H1 (cell line): Measurements from ENCODE around the gene PPAN. TPM values are rescaled to one million over a fixed set of nuclear protein-coding genes. Genes with fewer than 3 reads are reported as not detected.

Experiments used
- CTCF ChIA-PET: fragments of 300-600 bp; sonication (Branson Sonifier 250); formaldehyde crosslinking; loops from one replicate; lab custom pipeline; 2021; ENCODE audit not compliant: partially characterized antibody; lab: Charles Lee
- POLR2A ChIA-PET: fragments of 300-600 bp; sonication (Branson Sonifier 250); formaldehyde crosslinking; loops from one replicate; lab custom pipeline; 2021; ENCODE audit warnings: inconsistent platforms; ENCODE audit not compliant: partially characterized antibody; lab: Charles Lee
- DNase-seq, 2 experiments: peaks; one replicate each; pipeline versions ENCODE4 v3.0.0 to v3.0.0-alpha.2; 2010 to 2022; ENCODE audit warnings: low spot score in 2 of 2, low read depth in 1 of 2, mixed read lengths in 1 of 2
- FAIRE-seq: peaks from 2 replicates; lab custom pipeline; 2011; peaks lifted over from hg19 to GRCh38; lab: Jason Lieb, UNC
- H2AFZ ChIP-seq: 2 replicates; pipeline ENCODE4 v1.8.1; 2012; ENCODE audit warnings: low read length, inconsistent platforms
- H2AK5ac ChIP-seq: 2 replicates; pipeline ENCODE4 v1.6.1; 2013; ENCODE audit warnings: low read depth, low read length
- H2BK120ac ChIP-seq: replicated peaks from 2 replicates; pipeline ENCODE3; 2013; ENCODE audit warnings: low read depth, low read length, inconsistent platforms
- H2BK12ac ChIP-seq: 2 replicates; pipeline ENCODE4 v1.6.1; 2013; ENCODE audit warnings: low read depth, low read length
- H2BK15ac ChIP-seq: 2 replicates; pipeline ENCODE4 v1.6.1; 2013; ENCODE audit warnings: low read length
- H2BK20ac ChIP-seq: 2 replicates; pipeline ENCODE4 v1.6.1; 2013; ENCODE audit warnings: low read length
- H2BK5ac ChIP-seq: 2 replicates; pipeline ENCODE4 v1.6.1; 2013; ENCODE audit warnings: low read depth, low read length
- H3K14ac ChIP-seq: 2 replicates; pipeline ENCODE4 v1.6.1; 2013; ENCODE audit warnings: inconsistent platforms; ENCODE audit not compliant: insufficient read length
- H3K18ac ChIP-seq: 2 replicates; pipeline ENCODE4 v1.6.1; 2013; ENCODE audit warnings: low read length; ENCODE audit errors: extremely low read depth
- H3K23ac ChIP-seq: 2 replicates; pipeline ENCODE4 v1.6.1; 2013; ENCODE audit warnings: inconsistent platforms; ENCODE audit not compliant: insufficient read length
- H3K23me2 ChIP-seq: 2 replicates; pipeline ENCODE4 v1.6.1; 2013; ENCODE audit warnings: low read depth, low read length
- H3K27ac ChIP-seq: 2 replicates; pipeline ENCODE4 v1.6.1; 2011; ENCODE audit warnings: low read depth, low read length, inconsistent platforms
- H3K27me3 ChIP-seq, 4 experiments: replicated peaks in 1 of 4; 1 replicate in 1 of 4; 2 replicates in 3 of 4; pipeline versions ENCODE4 v1.6.1 to v1.8.1; 2011 to 2013; ENCODE audit warnings: low read length in 3 of 4, mild to moderate bottlenecking in 3 of 4, inconsistent platforms in 2 of 4, mixed read lengths in 2 of 4, moderate library complexity in 1 of 4; ENCODE audit not compliant: control insufficient read depth in 3 of 4, insufficient read depth in 3 of 4; ENCODE audit errors: extremely low read depth in 1 of 4
- H3K36me3 ChIP-seq, 4 experiments: 2 replicates each; pipeline versions ENCODE4 v1.6.1 to v1.8.1; 2011 to 2013; ENCODE audit warnings: mild to moderate bottlenecking in 4 of 4, low read length in 3 of 4, moderate library complexity in 2 of 4, control low read depth in 1 of 4, inconsistent platforms in 1 of 4; ENCODE audit not compliant: insufficient read depth in 4 of 4, control insufficient read depth in 2 of 4
- H3K4ac ChIP-seq: replicated peaks from 2 replicates; pipeline ENCODE3; 2013; ENCODE audit warnings: low read length, low read depth, mixed read lengths, inconsistent platforms; ENCODE audit not compliant: insufficient read length
- H3K4me1 ChIP-seq, 4 experiments: replicated peaks in 1 of 4; 1 replicate in 1 of 4; 2 replicates in 3 of 4; pipeline versions ENCODE4 v1.6.1 to v1.8.1; 2011 to 2013; ENCODE audit warnings: low read length in 3 of 4, inconsistent platforms in 2 of 4, mixed read lengths in 1 of 4; ENCODE audit not compliant: insufficient read depth in 4 of 4, control insufficient read depth in 3 of 4
- H3K4me2 ChIP-seq, 2 experiments: 2 replicates each; pipeline versions ENCODE4 v1.6.1 to v1.8.1; 2011 to 2013; ENCODE audit warnings: low read depth in 2 of 2, low read length in 2 of 2, control low read depth in 1 of 2, inconsistent platforms in 1 of 2, mild to moderate bottlenecking in 1 of 2; ENCODE audit not compliant: insufficient read depth in 1 of 2
- H3K4me3 ChIP-seq, 4 experiments: fragments of 200-600, 300-600 bp in 1 of 4; sonication (generic), shearing (Covaris generic), sonication (Bioruptor Twin) in 1 of 4; 2 replicates each; pipeline versions ENCODE4 v1.5.1 to v1.8.1; 2011 to 2016; ENCODE audit warnings: low read length in 4 of 4, low read depth in 3 of 4, control low read depth in 2 of 4, inconsistent platforms in 2 of 4, mild to moderate bottlenecking in 2 of 4, mixed read lengths in 1 of 4, moderate library complexity in 1 of 4; ENCODE audit not compliant: insufficient read depth in 2 of 4; ENCODE audit errors: extremely low read depth in 1 of 4
- H3K56ac ChIP-seq: replicated peaks from 2 replicates; pipeline ENCODE3; 2013; ENCODE audit warnings: low read depth, mild to moderate bottlenecking, mixed read lengths, low read length, inconsistent platforms; ENCODE audit not compliant: insufficient read length
- H3K79me1 ChIP-seq: 2 replicates; pipeline ENCODE4 v1.6.1; 2013; ENCODE audit warnings: low read depth, low read length, control low read depth
- H3K79me2 ChIP-seq, 2 experiments: 2 replicates each; pipeline versions ENCODE4 v1.6.1 to v1.8.1; 2012 to 2013; ENCODE audit warnings: low read length in 2 of 2, mild to moderate bottlenecking in 2 of 2, inconsistent platforms in 1 of 2; ENCODE audit not compliant: insufficient read depth in 2 of 2, control insufficient read depth in 1 of 2
- H3K9ac ChIP-seq, 4 experiments: replicated peaks in 1 of 4; 1 replicate in 1 of 4; 2 replicates in 3 of 4; pipeline versions ENCODE4 v1.6.1 to v1.8.1; 2011 to 2013; ENCODE audit warnings: low read depth in 3 of 4, low read length in 3 of 4, control low read depth in 2 of 4, mild to moderate bottlenecking in 2 of 4, moderate library complexity in 2 of 4, inconsistent platforms in 1 of 4; ENCODE audit errors: extremely low read depth in 1 of 4
- H3K9me3 ChIP-seq, 2 experiments: 2 replicates each; pipeline versions ENCODE4 v1.6.1 to v1.8.1; 2012 to 2013; ENCODE audit warnings: mild to moderate bottlenecking in 2 of 2, moderate library complexity in 2 of 2, control low read depth in 1 of 2, inconsistent platforms in 1 of 2, low read depth in 1 of 2, low read length in 1 of 2, mixed read lengths in 1 of 2; ENCODE audit not compliant: insufficient read depth in 2 of 2
- H4K20me1 ChIP-seq, 2 experiments: replicated peaks in 1 of 2; 2 replicates each; pipeline versions ENCODE3 to v1.8.1; 2011 to 2013; ENCODE audit warnings: inconsistent platforms in 2 of 2, low read length in 2 of 2, mild to moderate bottlenecking in 1 of 2; ENCODE audit not compliant: insufficient read depth in 2 of 2, control insufficient read depth in 1 of 2
- H4K5ac ChIP-seq: 2 replicates; pipeline ENCODE4 v1.6.1; 2013; ENCODE audit warnings: low read length, low read depth, mixed read lengths, inconsistent platforms; ENCODE audit not compliant: insufficient read length
- H4K8ac ChIP-seq: 2 replicates; pipeline ENCODE4 v1.8.0; 2013; ENCODE audit warnings: mild to moderate bottlenecking, moderate library complexity, low read length, inconsistent platforms; ENCODE audit not compliant: insufficient read depth; ENCODE audit errors: extremely low read depth
- H4K91ac ChIP-seq: replicated peaks from 2 replicates; pipeline ENCODE3; 2013; ENCODE audit warnings: low read length, mixed read lengths, inconsistent platforms; ENCODE audit not compliant: insufficient read length
- BCL11A ChIP-seq, 2 experiments: IDR thresholded peaks; one replicate each; pipeline ENCODE4 v1.6.1; 2011; ENCODE audit warnings: low read depth in 2 of 2, low read length in 2 of 2, mild to moderate bottlenecking in 2 of 2
- BRCA1 ChIP-seq: IDR thresholded peaks from 2 replicates; pipeline ENCODE4 v1.6.1; 2012; ENCODE audit warnings: low read depth, low read length, improper control_type of control experiment
- CEBPB ChIP-seq: IDR thresholded peaks from 2 replicates; pipeline ENCODE4 v1.6.1; 2012; ENCODE audit warnings: low read depth, low read length
- CHD2 ChIP-seq: IDR thresholded peaks from 2 replicates; pipeline ENCODE4 v1.6.1; 2012; ENCODE audit warnings: low read length, improper control_type of control experiment
- EP300 ChIP-seq, 2 experiments: IDR thresholded peaks; 1 replicate in 1 of 2; 2 replicates in 1 of 2; pipeline ENCODE4 v1.6.1; 2011 to 2012; ENCODE audit warnings: low read depth in 2 of 2, low read length in 2 of 2, mild to moderate bottlenecking in 2 of 2, borderline replicate concordance in 1 of 2, inconsistent platforms in 1 of 2, moderate library complexity in 1 of 2
- JUN ChIP-seq: IDR thresholded peaks from 2 replicates; pipeline ENCODE4 v1.6.1; 2011; ENCODE audit warnings: low read depth, mild to moderate bottlenecking, improper control_type of control experiment, low read length
- POLR2A ChIP-seq, 2 experiments: IDR thresholded peaks; 1 replicate in 1 of 2; 2 replicates in 1 of 2; pipeline ENCODE4 v1.6.1; 2011; ENCODE audit warnings: low read depth in 2 of 2, low read length in 2 of 2, mild to moderate bottlenecking in 2 of 2; ENCODE audit errors: control extremely low read depth in 1 of 2
- USF2 ChIP-seq: IDR thresholded peaks from 2 replicates; pipeline ENCODE4 v1.6.1; 2011; ENCODE audit warnings: low read length, improper control_type of control experiment
- WGBS, 2 experiments: shearing (Covaris generic) in 1 of 2; methylation state at CpG; one replicate each; pipeline versions ENCODE4 v1.1.6 to v1.1.7; 2013 to 2015; ENCODE audit warnings: low lambda C conversion rate in 2 of 2, mixed read lengths in 2 of 2, inconsistent platforms in 1 of 2, low coverage in 1 of 2, missing lambda C conversion rate in 1 of 2; ENCODE audit not compliant: insufficient replicate concordance in 2 of 2, insufficient coverage in 1 of 2, insufficient read length in 1 of 2; ENCODE audit errors: extremely low coverage in 1 of 2, missing lambda C conversion rate in 1 of 2; 5-methylcytosine and 5-hydroxymethylcytosine counted together
- polyA plus RNA-seq, 7 experiments: library from polyadenylated mRNA; depleted of rRNA in 3 of 7; stranded (reverse) in 5 of 7; unstranded in 2 of 7; fragments of >200 nt in 5 of 7; fragments of 200-250 nt in 2 of 7; gene quantifications; 1 replicate in 5 of 7; 2 replicates in 1 of 7; 4 replicates in 1 of 7; pipeline versions ENCODE4 v1.2.1 to v1.2.3, GENCODE V29; 2011 to 2013; ENCODE audit warnings: missing spikeins in 2 of 7, mixed read lengths in 2 of 7
- total RNA-seq: library from RNA; stranded (reverse); fragmentation: NEBNext Ultra II Directional; extraction: Animal tissue kit (Norgen Biotek cat#: 25700); gene quantifications from 2 replicates; pipeline ENCODE4 v1.2.1, GENCODE V29; 2021
- TF ChIP-seq, protein P1 (sequence below): IDR thresholded peaks from 2 replicates; pipeline ENCODE4 v1.6.1; 2011; ENCODE audit warnings: low read depth, mild to moderate bottlenecking, low read length; ENCODE audit not compliant: insufficient read depth

The PPAN gene
- total and polyA plus RNA-seq, 2 of the 8 experiments (the other 6 are each of a cell fraction or from before 2014, with no cell fraction given): 48.8 to 74.4 TPM

DNA sequence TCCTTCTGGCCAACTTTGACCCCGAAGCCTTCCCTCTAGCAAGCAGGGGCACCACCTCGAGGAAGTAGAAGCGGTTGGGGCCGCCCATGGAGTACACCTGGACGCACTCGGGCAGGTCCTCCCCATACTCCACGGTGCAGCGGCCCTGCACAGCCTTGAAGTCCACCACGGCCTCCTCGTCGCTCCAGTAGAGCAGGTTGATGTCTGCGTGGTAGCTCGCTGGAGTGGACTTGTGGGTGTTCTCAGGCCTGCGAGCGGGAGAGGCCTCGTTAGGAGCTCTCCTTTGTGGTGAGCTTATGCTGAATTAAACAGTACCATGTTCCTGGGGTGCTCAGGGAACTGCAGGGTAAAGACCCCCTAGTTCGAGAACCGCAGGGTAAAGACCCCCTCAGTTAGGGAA, 35.8 kb downstream of the PPAN start:
- H3K27ac ChIP-seq: no peak overlapping the region
- ChIA-PET CTCF (interaction anchor here (1.0 to 1.6 kb wide), 4 partner anchors 9 to 117 kb away, joined by 3 to 4 read pairs (median 3); no protein-coding TSS in a partner anchor), POLR2A (interaction anchor here (1.2 to 3.3 kb wide), 5 partner anchors 9 to 42 kb away, joined by 3 to 10 read pairs (median 5); no protein-coding TSS in a partner anchor)
- no peak overlapping the region for H3K4me2 ChIP-seq
- H3K36me3 ChIP-seq: peaks cover 60 to 99% (median 94%) of the 10 kb centered on the region in 4 experiments
- no peak overlapping the region for H4K91ac ChIP-seq
- H3K79me2 ChIP-seq: no peaks in the 10 kb centered on the region
- WGBS, 2 experiments: 94% methylated on average over 18 of the region's 18 CpGs; no CpG with 5 or more reads in 1 of the 2 experiments
- no peak overlapping the region for H2AFZ ChIP-seq
- H4K20me1 ChIP-seq: peaks cover 6 to 29% of the 10 kb centered on the region in 2 experiments
- H3K14ac ChIP-seq: no peak overlapping the region
- H3K4ac ChIP-seq: no peak overlapping the region
- H3K18ac ChIP-seq: no peak overlapping the region
- H3K56ac ChIP-seq: no peak overlapping the region
- H4K5ac ChIP-seq: no peak overlapping the region
- H2BK5ac ChIP-seq: no peak overlapping the region
- no peak overlapping the region for H3K23ac ChIP-seq
- H3K9ac ChIP-seq: no peak overlapping the region
- H3K27me3 ChIP-seq: no peaks in the 10 kb centered on the region
- H3K23me2 ChIP-seq: no peaks in the 10 kb centered on the region
- H2BK20ac ChIP-seq: no peak overlapping the region
- no peak overlapping the region for H3K4me3 ChIP-seq
- H3K79me1 ChIP-seq: no peaks in the 10 kb centered on the region
- TF ChIP-seq BRCA1: no peak
- no peak for TF ChIP-seq JUN
- TF ChIP-seq CHD2: no peak
- no peak for TF ChIP-seq EP300 (IDR thresholded peaks at IDR 0.05; ENCODE audit: borderline replicate concordance in 1 of 2, low read depth in 2 of 2, low read length in 2 of 2)
- no peak for TF ChIP-seq USF2
- TF ChIP-seq, protein P1, sequence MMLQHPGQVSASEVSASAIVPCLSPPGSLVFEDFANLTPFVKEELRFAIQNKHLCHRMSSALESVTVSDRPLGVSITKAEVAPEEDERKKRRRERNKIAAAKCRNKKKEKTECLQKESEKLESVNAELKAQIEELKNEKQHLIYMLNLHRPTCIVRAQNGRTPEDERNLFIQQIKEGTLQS: no peak
- no peak for TF ChIP-seq CEBPB
- no peak for TF ChIP-seq BCL11A (IDR thresholded peaks at IDR 0.05; ENCODE audit: low read depth in 2 of 2, low read length in 2 of 2)
- TF ChIP-seq POLR2A (IDR thresholded peaks at IDR 0.05; ENCODE audit: control extremely low read depth in 1 of 2, low read depth in 2 of 2, low read length in 2 of 2): no peak
- TF ChIP-seq, all 59 proteins: peak for 0
- Histone ChIP-seq H2AK5ac (no peak overlapping the region), H2BK120ac (no peak overlapping the region), H2BK12ac (no peak overlapping the region), H4K8ac (no peak overlapping the region), H2BK15ac (no peak overlapping the region), H3K4me1 (no peaks in the 10 kb centered on the region), H3K9me3 (no peaks in the 10 kb centered on the region)
- DNase-seq (no peak), FAIRE-seq (no peak)
